ENCODE measurements around the gene ARID4A. TPM values are rescaled to one million over a fixed set of nuclear protein-coding genes. Genes with fewer than 3 reads are reported as not detected.
"Not testable (repeated sequence)": the region's sequence is repeated elsewhere in the genome, so short reads cannot be mapped to it uniquely, and the experiment has no call there.

ARID4A gene
- total RNA-seq, 2 experiments from 2014 or later, result 18.6 to 19.8 TPM

GRCh38 chr14:58309086-58309485, 10.7 kb downstream of the ARID4A start:
- Mint-ChIP-seq H3K36me3 (peaks cover 7% of the 10 kb centered on the region), H3K27ac (no peak overlapping the region), H3K27me3 (no peaks in the 10 kb centered on the region), H3K4me1 (peaks cover 4% of the 10 kb centered on the region), H3K9me3 (no peaks in the 10 kb centered on the region), H3K4me3 (no peak overlapping the region)
- DNase-seq, result no peak

DNA sequence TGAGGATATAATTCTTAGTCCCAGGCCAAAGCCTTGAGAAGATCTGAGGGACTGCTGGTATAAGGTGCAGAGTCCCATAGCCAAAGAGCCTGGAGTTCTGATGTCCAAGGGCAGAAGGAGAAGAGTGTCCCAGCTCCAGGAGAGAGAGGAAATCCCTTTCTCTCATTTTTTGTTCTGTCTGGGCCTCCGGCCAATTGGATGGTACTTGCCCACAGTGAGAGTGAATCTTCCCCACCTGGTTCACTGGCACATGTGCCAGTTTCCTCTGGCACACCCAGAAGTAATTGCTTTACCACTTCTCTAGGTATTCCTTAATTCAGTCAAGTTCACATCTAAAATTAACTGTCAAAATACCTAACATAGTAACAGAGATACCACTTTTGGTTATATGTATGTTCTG, 15.3 kb downstream of the ARID4A start:
- Mint-ChIP-seq H3K4me3 (no peak overlapping the region), H3K27ac (no peak overlapping the region), H3K36me3 (peaks cover 10% of the 10 kb centered on the region), H3K27me3 (no peaks in the 10 kb centered on the region), H3K9me3 (no peaks in the 10 kb centered on the region), H3K4me1 (peaks cover 6% of the 10 kb centered on the region)
- DNase-seq, result no peak

DNA sequence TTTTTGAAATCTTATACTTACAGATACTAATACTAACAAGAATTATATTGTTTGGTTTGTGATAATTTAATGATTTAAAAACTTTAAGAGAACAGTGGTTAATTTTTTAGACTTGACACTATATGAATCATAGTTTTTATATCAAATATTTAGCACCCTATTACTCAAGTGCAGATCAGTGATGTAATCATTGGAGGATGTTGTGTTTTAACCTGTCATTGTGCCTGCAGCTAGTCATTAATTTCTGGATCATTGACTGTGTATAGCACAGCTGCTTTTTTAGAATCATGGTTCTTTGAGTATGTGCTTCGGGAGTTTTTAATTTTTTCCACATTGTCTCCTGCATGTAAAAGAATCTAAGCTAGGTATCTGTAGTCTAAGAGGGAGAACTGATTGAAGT, 17.3 kb downstream of the ARID4A start:
- no peaks in the 10 kb centered on the region for H3K27me3 Mint-ChIP-seq

DNA sequence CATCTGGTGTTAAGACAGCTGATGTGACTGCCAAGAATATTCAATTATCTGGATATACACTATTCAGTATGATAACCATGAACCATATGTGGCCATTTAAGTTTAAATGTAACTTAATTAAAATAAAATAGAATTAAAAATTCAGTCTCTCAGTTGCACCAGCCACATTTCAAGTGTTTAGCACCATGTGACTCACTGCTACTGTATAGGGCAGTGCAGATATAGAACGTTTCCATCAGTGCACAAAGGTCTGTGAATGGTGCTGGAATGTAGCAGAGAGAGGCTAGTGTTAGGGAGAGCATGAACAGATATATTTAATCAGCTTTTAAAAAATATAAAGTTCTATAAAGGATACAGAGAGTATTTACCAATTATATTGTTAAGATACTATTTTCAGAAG, 28.7 kb downstream of the ARID4A start:
- Mint-ChIP-seq H3K27me3 (no peaks in the 10 kb centered on the region), H3K9me3 (no peaks in the 10 kb centered on the region), H3K27ac (no peak overlapping the region), H3K4me3 (no peak overlapping the region), H3K4me1 (peaks cover 20% of the 10 kb centered on the region), H3K36me3 (peaks cover 15% of the 10 kb centered on the region)
- no peak for DNase-seq

More for the DNA sequence above, 17.3 kb downstream of the ARID4A start:
- no peak for DNase-seq
- Mint-ChIP-seq H3K4me1 (peaks cover 2% of the 10 kb centered on the region), H3K4me3 (no peak overlapping the region), H3K27ac (peak overlapping the region; percentile 83), H3K36me3 (peaks cover 3% of the 10 kb centered on the region), H3K9me3 (no peaks in the 10 kb centered on the region)

GRCh38 chr14:58331111-58331510, 32.8 kb downstream of the ARID4A start:
- H3K27me3 Mint-ChIP-seq, result no peaks in the 10 kb centered on the region
- H3K4me1 Mint-ChIP-seq, result peaks cover 16% of the 10 kb centered on the region
- no peaks in the 10 kb centered on the region for H3K9me3 Mint-ChIP-seq
- peak overlapping the region; percentile 85 for H3K27ac Mint-ChIP-seq
- peaks cover 16% of the 10 kb centered on the region for H3K36me3 Mint-ChIP-seq
- H3K4me3 Mint-ChIP-seq, result peak overlapping the region; percentile 64
- DNase-seq, result peak; percentile 83

DNA sequence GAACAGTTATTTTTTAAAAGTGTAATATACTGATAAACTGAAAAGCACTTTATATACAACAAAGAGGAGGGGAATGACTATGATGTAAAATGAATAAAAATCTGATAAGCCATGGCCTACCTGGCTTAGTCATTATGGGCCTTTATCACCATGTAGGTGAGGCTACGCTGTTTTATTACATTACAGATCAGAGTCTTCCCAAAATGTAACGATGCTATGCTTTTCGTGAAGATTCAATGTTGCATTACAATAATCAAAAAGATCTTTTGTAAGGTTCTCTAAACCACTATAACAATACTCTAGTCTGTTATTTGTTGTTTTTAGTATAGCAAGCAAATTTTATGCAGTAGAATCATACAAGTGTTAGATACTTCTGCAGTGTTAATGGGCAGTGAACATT, 34.2 kb downstream of the ARID4A start:
- Mint-ChIP-seq H3K4me1 (peaks cover 16% of the 10 kb centered on the region), H3K4me3 (no peak overlapping the region), H3K36me3 (peaks cover 13% of the 10 kb centered on the region), H3K27ac (no peak overlapping the region), H3K27me3 (no peaks in the 10 kb centered on the region), H3K9me3 (no peaks in the 10 kb centered on the region)
- DNase-seq, result no peak

- not testable (repeated sequence) for H3K36me3 Mint-ChIP-seq, H3K27me3 Mint-ChIP-seq, H3K27ac Mint-ChIP-seq, H3K4me3 Mint-ChIP-seq, H3K9me3 Mint-ChIP-seq, DNase-seq, H3K4me1 Mint-ChIP-seq
Measured at GRCh38 chr14:58339666-58340065, 41.3 kb downstream of the ARID4A start.

- Mint-ChIP-seq H3K36me3 (peaks cover 2% of the 10 kb centered on the region), H3K27me3 (no peaks in the 10 kb centered on the region), H3K4me3 (no peak overlapping the region), H3K9me3 (no peaks in the 10 kb centered on the region), H3K4me1 (no peaks in the 10 kb centered on the region), H3K27ac (no peak overlapping the region)
- no peak for DNase-seq
Measured at GRCh38 chr14:58341152-58341748, 42.9 kb downstream of the ARID4A start.

DNA sequence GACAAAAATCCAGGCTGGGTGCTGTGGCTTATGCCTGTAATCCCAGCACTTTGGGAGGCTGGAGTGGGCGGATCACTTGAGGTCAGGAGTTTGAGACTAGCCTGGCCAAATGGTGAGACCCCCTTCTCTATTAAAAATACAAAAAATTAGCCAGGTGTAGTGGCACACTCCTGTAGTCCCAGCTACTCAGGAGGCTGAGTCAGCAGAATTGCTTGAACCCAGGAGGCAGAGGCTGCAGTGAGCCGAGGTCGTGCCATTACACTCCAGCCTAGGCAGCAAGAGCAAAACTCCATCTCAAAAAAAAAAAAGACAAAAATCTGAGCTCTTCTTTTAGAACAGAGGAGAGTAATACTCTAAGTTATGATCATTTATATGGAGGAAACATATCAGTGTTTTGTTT, 45.2 kb downstream of the ARID4A start:
- H3K27me3 Mint-ChIP-seq, H3K4me1 Mint-ChIP-seq, H3K27ac Mint-ChIP-seq, H3K4me3 Mint-ChIP-seq, H3K9me3 Mint-ChIP-seq, H3K36me3 Mint-ChIP-seq, DNase-seq: not testable (repeated sequence)

DNA sequence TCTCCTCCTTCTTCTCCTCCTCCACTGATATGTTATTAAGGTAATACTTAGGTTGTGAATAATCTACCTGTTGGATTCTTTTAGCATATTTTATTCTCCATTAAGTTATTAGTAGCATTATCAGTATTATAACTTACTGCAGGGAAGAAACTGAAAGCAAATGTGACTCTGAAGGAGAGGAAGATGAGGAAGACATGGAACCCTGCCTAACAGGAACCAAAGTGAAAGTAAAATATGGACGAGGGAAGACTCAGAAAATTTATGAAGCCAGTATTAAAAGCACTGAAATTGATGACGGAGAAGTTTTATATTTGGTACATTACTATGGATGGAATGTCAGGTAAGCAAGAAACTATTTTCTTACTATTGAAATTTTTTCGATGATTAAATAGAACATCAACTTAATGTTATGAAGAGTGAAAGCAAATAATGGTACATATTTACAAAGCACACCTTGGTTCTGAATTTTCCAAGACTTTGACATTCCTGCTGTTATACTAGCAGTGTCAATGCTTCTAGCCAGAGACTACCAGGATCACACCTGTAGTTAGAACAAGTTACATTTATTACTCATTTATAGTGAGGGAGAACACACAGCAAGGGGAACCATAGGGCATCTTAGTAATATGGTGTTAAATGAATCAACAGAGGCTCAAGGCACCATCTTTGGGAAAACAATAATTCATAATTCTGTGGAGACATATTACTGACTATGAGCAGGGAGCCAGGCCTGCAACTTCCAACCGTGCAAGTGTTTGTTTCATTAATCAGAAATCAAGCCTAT, 55.4 kb downstream of the ARID4A start:
- Mint-ChIP-seq H3K36me3 (peaks cover 22% of the 10 kb centered on the region), H3K27me3 (no peaks in the 10 kb centered on the region), H3K9me3 (no peaks in the 10 kb centered on the region), H3K4me3 (peak overlapping the region; percentile 66), H3K4me1 (peaks cover 16% of the 10 kb centered on the region), H3K27ac (peak overlapping the region; percentile 81)
- DNase-seq, result no peak

DNA sequence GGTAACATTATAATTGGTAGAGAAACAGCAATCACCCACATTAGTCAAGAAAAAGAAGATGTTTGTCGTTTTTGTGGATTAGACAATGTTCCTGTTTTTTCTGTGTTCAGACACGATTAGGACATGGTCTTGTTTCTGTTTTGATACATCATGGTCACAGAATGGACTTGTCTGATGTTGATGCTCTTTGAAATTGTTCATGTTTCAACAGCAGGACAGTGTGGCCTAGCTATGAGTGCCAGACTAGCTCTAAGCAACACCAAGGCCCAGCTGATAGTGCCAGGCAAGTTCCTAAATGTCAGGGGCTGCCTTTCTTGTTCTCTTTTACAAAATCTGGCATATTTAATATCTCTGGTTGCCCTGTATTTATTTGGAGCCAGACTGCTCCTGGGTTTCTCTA, 56.5 kb downstream of the ARID4A start:
- no peak overlapping the region for H3K4me3 Mint-ChIP-seq
- no peak for DNase-seq
- no peaks in the 10 kb centered on the region for H3K9me3 Mint-ChIP-seq
- H3K27me3 Mint-ChIP-seq, result no peaks in the 10 kb centered on the region
- peaks cover 19% of the 10 kb centered on the region for H3K36me3 Mint-ChIP-seq
- no peak overlapping the region for H3K27ac Mint-ChIP-seq
- H3K4me1 Mint-ChIP-seq, result peaks cover 16% of the 10 kb centered on the region

DNA sequence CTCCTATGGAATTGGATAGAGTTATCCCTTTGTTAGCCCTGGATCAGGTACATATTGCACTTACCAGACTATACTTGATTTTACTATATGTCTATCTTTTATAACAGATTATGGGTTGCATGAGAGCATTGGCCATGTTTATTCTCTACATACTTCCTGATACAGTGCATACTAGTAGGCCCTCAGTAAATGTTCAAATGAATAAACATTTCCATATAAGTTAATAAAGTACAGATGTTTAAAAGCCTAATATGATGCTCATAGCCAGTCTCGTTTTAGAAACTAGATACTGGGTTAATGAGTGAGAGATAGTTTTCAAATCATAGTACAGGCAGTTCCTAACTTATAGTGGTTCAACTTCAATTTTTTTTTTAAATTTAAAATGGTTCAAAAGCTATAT, 57.9 kb downstream of the ARID4A start:
- H3K36me3 Mint-ChIP-seq, result peaks cover 23% of the 10 kb centered on the region
- DNase-seq, result no peak
- no peaks in the 10 kb centered on the region for H3K9me3 Mint-ChIP-seq
- no peaks in the 10 kb centered on the region for H3K27me3 Mint-ChIP-seq
- H3K4me3 Mint-ChIP-seq, result no peak overlapping the region
- peaks cover 16% of the 10 kb centered on the region for H3K4me1 Mint-ChIP-seq
- no peak overlapping the region for H3K27ac Mint-ChIP-seq

DNA sequence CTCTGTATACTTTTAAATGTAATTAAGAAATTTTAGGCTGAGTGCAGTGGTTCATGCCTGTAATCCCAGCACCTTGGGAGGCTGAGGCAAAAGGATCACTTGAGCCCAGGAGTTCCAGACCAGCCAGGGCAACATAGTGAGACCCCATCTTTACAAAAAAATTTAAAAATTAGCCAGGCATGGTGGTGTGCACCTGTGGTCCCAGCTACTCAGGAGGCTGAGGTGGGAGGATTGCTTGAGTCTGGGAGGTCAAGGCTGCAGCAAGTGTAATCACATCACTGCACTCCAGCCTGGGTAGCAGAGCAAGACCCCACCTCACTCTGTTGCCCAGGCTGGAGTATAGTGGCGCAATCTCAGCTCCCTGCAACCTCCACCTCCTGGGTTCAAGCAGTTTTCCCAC, 63.9 kb downstream of the ARID4A start:
- H3K36me3 Mint-ChIP-seq, result peaks cover 18% of the 10 kb centered on the region
- not testable (repeated sequence) for DNase-seq, H3K27ac Mint-ChIP-seq, H3K27me3 Mint-ChIP-seq, H3K4me3 Mint-ChIP-seq, H3K9me3 Mint-ChIP-seq, H3K4me1 Mint-ChIP-seq

- no peak for DNase-seq
- H3K27me3 Mint-ChIP-seq, result no peaks in the 10 kb centered on the region
- no peaks in the 10 kb centered on the region for H3K9me3 Mint-ChIP-seq
- H3K4me3 Mint-ChIP-seq, result no peak overlapping the region
- H3K4me1 Mint-ChIP-seq, result peaks cover 8% of the 10 kb centered on the region
- no peak overlapping the region for H3K27ac Mint-ChIP-seq
- H3K36me3 Mint-ChIP-seq, result peaks cover 22% of the 10 kb centered on the region
Measured at GRCh38 chr14:58362798-58363412, 64.5 kb downstream of the ARID4A start.

- Mint-ChIP-seq H3K9me3 (no peaks in the 10 kb centered on the region), H3K27me3 (no peaks in the 10 kb centered on the region)
Measured at GRCh38 chr14:58364316-58364715, 66.0 kb downstream of the ARID4A start.

GRCh38 chr14:58367296-58367695, 68.9 kb downstream of the ARID4A start:
- Mint-ChIP-seq H3K4me3 (no peak overlapping the region), H3K4me1 (peaks cover 8% of the 10 kb centered on the region), H3K9me3 (no peaks in the 10 kb centered on the region), H3K36me3 (peaks cover 20% of the 10 kb centered on the region), H3K27me3 (no peaks in the 10 kb centered on the region), H3K27ac (peak overlapping the region; percentile 43)
- no peak for DNase-seq

More at GRCh38 chr14:58364316-58364715, 66.0 kb downstream of the ARID4A start:
- Mint-ChIP-seq H3K4me1 (peaks cover 8% of the 10 kb centered on the region), H3K27ac (no peak overlapping the region), H3K4me3 (no peak overlapping the region), H3K36me3 (peaks cover 24% of the 10 kb centered on the region)
- DNase-seq, result no peak

All from activated naive CD8-positive, alpha-beta T cell treated with anti-CD3 and anti-CD28 coated beads for 36 hours (primary cell).